Neutrophil (primary cell): ENCODE data around the gene CEMIP.

Source experiments
- H3K27ac ChIP-seq: fragments of 200-600 bp; sonication (generic); 2 replicates; pipeline ENCODE4 v1.5.1; 2016; ENCODE audit warnings: mild to moderate bottlenecking, moderate library complexity
- H3K27me3 ChIP-seq: fragments of 200-600 bp; sonication (generic); 2 replicates; pipeline ENCODE4 v1.6.0; 2016; ENCODE audit warnings: mild to moderate bottlenecking
- H3K36me3 ChIP-seq: fragments of 200-600 bp; sonication (generic); 2 replicates; pipeline ENCODE4 v1.5.1; 2017
- H3K4me1 ChIP-seq, 2 experiments: fragments of 200-600 bp in 1 of 2; sonication (generic) in 1 of 2; 1 replicate in 1 of 2; 2 replicates in 1 of 2; pipeline versions ENCODE4 v1.5.1 to v1.6.1; 2013 to 2016; ENCODE audit warnings: low read depth in 1 of 2, low read length in 1 of 2, mild to moderate bottlenecking in 1 of 2, moderate library complexity in 1 of 2; ENCODE audit not compliant: control insufficient read depth in 1 of 2, insufficient read depth in 1 of 2
- H3K4me3 ChIP-seq, 2 experiments: fragments of 200-600 bp in 1 of 2; sonication (generic) in 1 of 2; 1 replicate in 1 of 2; 2 replicates in 1 of 2; pipeline ENCODE4 v1.5.1; 2013 to 2016; ENCODE audit warnings: low read depth in 1 of 2, low read length in 1 of 2, mild to moderate bottlenecking in 1 of 2, moderate library complexity in 1 of 2
- H3K9me3 ChIP-seq: fragments of 200-600 bp; sonication (generic); 2 replicates; pipeline ENCODE4 v1.5.1; 2016
- TF ChIP-seq, protein P1 (sequence below): fragments of 200-600 bp; sonication (generic); IDR thresholded peaks from 2 replicates; pipeline ENCODE4 v1.5.1; 2016; ENCODE audit warnings: antibody characterized with exemption

CEMIP gene

DNA sequence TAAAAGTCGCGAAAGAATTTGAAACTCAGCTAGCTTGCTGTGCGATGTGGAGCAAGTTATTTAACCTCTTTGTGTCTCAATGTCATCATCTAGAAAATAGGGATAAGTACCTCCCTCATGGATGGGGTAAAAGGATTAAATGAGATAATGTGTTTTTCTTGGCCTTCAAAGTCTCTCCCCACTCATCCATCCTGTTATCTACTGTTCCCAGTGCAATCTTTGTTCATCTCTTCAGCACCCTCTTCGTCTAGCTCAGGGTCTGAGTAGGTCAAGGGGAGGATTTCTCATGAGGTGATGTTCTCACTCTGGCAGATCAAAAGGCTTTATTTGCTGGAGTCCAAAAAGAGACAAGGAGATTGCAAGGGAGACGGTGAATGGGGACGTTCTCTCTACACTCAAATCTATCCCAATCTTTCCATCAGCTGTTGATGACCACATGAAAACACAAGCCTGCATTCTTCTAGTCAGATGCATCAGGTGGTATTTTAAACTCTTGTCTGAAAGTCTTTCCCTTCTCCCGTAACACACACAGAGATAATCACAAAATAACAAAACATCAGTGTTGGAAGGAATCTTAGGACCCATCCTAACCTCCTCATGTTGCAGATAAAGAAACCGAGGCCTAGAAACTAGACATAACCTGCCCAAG is 209.1 kb downstream of the CEMIP start:
- TF ChIP-seq, protein P1, sequence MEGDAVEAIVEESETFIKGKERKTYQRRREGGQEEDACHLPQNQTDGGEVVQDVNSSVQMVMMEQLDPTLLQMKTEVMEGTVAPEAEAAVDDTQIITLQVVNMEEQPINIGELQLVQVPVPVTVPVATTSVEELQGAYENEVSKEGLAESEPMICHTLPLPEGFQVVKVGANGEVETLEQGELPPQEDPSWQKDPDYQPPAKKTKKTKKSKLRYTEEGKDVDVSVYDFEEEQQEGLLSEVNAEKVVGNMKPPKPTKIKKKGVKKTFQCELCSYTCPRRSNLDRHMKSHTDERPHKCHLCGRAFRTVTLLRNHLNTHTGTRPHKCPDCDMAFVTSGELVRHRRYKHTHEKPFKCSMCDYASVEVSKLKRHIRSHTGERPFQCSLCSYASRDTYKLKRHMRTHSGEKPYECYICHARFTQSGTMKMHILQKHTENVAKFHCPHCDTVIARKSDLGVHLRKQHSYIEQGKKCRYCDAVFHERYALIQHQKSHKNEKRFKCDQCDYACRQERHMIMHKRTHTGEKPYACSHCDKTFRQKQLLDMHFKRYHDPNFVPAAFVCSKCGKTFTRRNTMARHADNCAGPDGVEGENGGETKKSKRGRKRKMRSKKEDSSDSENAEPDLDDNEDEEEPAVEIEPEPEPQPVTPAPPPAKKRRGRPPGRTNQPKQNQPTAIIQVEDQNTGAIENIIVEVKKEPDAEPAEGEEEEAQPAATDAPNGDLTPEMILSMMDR: no peak
- Histone ChIP-seq H3K36me3 (no peaks in the 10 kb centered on the region), H3K4me3 (peak overlapping the region in 1 of 2 experiments; percentile 88), H3K9me3 (no peaks in the 10 kb centered on the region), H3K4me1 (peaks cover 34 to 38% of the 10 kb centered on the region in 2 experiments), H3K27me3 (no peaks in the 10 kb centered on the region), H3K27ac (peak overlapping the region; percentile 81)

DNA sequence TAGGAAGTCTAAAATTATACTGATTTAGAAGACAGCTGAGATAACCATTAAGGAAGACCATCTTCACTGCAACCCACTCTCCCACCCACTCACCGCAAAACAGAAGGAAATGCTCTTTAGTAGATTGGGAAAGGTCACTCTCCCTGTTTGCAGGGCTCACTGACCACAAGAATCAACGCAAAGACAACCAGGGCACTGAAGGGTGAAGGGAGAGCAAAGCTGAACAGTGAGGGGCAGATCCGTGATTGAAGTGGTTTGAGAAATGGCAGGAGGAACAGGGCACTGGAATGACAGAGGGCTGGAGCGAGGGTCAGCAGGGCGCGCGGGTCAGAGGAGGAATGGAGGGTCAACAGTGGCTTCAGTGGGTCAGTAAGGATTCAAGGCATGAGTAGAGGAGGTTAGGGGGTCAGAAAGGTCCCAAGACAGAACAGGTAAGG is 209.9 kb downstream of the CEMIP start:
- Histone ChIP-seq H3K27me3 (no peaks in the 10 kb centered on the region), H3K9me3 (no peaks in the 10 kb centered on the region), H3K4me1 (peaks cover 32 to 38% of the 10 kb centered on the region in 2 experiments), H3K4me3 (peak overlapping the region; percentile 74 to 88), H3K27ac (peak overlapping the region; percentile 81), H3K36me3 (no peaks in the 10 kb centered on the region)
- TF ChIP-seq, protein P1: no peak

DNA sequence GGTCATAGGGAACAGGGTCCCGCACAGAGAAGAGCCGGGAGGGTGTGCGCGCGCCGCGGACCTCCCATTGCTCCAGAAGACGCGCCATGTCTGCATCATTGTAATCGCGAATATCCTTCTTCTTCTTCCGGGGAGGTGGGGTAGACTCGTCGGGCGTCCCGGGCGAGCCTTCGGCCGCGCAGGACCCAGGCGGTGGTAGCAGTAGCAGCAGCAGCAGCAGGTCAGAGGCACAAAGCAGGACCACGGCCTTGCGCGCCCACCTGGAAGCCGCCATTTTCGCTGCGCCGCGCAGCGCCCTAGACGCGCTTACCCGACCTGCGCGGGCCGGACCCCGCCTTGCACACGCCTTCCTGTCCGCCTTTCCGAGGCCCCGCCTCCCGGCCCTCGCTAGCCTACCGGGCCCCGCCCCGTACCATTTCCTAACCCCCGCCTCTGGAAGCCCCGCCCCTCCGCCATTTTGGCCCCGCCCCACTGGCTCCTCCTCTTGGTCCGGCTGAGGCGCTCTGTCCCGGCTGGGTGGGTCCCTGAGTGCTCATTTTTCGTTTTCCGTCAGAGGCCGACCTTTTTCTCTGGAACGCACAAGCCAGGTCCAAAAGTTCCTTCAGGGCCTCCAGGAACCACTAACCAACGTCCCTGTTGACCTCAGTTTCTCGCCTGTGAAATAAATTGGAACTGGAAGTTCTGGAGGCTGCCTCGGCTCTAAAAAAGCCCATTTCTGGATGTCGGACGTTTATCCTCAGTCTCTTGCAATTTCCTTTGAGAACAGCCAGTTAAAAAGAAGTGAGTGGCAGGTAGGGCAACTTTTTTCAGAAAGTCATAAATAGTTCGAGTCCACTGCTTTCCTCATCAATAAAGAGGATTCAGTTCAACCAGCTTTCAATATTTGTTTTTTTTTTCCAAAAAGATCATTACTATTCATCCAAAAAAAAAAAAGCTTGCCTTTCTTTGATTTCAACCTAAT is 210.6 kb downstream of the CEMIP start, which contains the start of gene MESD:
Gene MESD (minus strand): TSS at position 302 of the 961 bp plus-strand sequence. CDS start 28 bp downstream, at position 274.
- peak within 1 kb of the TSS; percentile 74 to 88 for H3K4me3 ChIP-seq
- TF ChIP-seq, protein P1: peak; percentile 33
- no peaks in the 10 kb centered on the region for H3K9me3 ChIP-seq
- peak within 1 kb of the TSS; percentile 81 for H3K27ac ChIP-seq
- H3K27me3 ChIP-seq: no peaks in the 10 kb centered on the region
- peaks cover 25 to 32% of the 10 kb centered on the region in 2 experiments for H3K4me1 ChIP-seq
- H3K36me3 ChIP-seq: no peaks in the 10 kb centered on the region

DNA sequence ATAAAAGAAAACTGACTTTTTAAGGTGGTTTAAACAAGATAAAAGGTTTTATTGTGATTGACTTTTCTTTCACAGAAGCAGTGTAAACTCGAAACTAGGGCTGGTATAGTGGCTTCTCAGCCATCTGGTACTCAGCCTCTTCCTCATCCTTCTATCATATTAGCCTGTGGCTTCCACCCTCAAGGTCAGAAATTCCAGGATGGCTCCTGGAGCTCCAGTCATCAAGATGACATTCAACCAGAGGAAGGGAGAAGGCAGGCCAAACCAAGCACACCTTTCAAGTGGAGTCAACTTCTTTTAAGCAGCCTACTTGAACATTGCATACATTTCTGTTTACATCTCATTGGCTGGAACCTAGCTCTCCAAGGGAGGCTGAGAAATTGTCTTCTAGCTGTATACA is 211.8 kb downstream of the CEMIP start:
- no peak overlapping the region for H3K27ac ChIP-seq
- peaks cover 19 to 24% of the 10 kb centered on the region in 2 experiments for H3K4me1 ChIP-seq
- H3K9me3 ChIP-seq: no peaks in the 10 kb centered on the region
- no peak overlapping the region for H3K4me3 ChIP-seq
- TF ChIP-seq, protein P1: no peak
- H3K27me3 ChIP-seq: no peaks in the 10 kb centered on the region
- no peaks in the 10 kb centered on the region for H3K36me3 ChIP-seq

DNA sequence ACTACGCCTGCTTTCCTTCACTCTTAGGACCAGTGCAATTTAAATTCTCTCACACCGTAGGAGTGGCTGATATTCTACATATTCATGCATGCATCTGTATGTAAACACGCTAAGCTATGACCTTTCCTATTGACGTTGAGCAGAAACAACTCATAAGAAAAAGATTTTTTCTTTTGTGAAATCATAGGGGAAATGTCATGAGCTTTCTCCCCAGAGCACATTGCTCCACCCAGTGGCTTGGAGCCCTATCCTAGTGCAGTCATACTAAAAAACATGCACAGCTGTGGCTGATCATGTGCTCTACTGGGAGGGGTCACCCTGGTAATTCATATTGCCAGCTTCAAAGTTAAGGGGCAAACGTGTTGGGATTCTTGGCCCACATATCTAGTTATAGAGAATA is 212.3 kb downstream of the CEMIP start:
- Histone ChIP-seq H3K4me3 (no peak overlapping the region), H3K4me1 (peaks cover 19 to 24% of the 10 kb centered on the region in 2 experiments), H3K9me3 (no peaks in the 10 kb centered on the region), H3K36me3 (no peaks in the 10 kb centered on the region), H3K27ac (no peak overlapping the region), H3K27me3 (no peaks in the 10 kb centered on the region)
- TF ChIP-seq, protein P1: no peak
